Right lobe of liver (tissue), 4 donors: ENCODE data around the gene UBXN6.

ENCODE experiments used
- CTCF ChIP-seq, 4 donors: fragments of 200-600 bp in 3 of 4; fragments of 450-650 bp in 1 of 4; IDR thresholded peaks; one replicate each; pipeline versions ENCODE4 v1.5.1 to v1.8.0; 2016 to 2022; ENCODE audit warnings: antibody characterized with exemption in 4 of 4, mild to moderate bottlenecking in 2 of 4
- POLR2A ChIP-seq: fragments of 450-650 bp; IDR thresholded peaks from one replicate; pipeline ENCODE4 v1.6.1; 2017; ENCODE audit warnings: antibody characterized with exemption, mild to moderate bottlenecking
- donor health status: DM: no; HTN: no; CAD: no.
- donor health status: DM: no; HTN: no; CAD: no.
- donor health status: DM: no; HTN: yes; CAD: no.

- TF ChIP-seq CTCF (IDR thresholded peaks at IDR 0.05) (no peak), POLR2A (no peak)
Measured at GRCh38 chr19:4396949-4397783, 60.4 kb downstream of the UBXN6 start.
